GM18499 (cell line): Measurements from ENCODE around the gene RGS9BP.
"Not testable (repeated sequence)": the region's sequence is repeated elsewhere in the genome, so short reads cannot be mapped to it uniquely, and the experiment has no call there.

Source experiments
- ATAC-seq: cut with Tn5 transposase; IDR thresholded peaks from one replicate; pipeline ENCODE4 v1.9.1; 2021; ENCODE audit warnings: moderate number of reproducible peaks; ENCODE audit not compliant: insufficient read depth, unreplicated experiment

The RGS9BP gene, protein sequence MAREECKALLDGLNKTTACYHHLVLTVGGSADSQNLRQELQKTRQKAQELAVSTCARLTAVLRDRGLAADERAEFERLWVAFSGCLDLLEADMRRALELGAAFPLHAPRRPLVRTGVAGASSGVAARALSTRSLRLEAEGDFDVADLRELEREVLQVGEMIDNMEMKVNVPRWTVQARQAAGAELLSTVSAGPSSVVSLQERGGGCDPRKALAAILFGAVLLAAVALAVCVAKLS

DNA sequence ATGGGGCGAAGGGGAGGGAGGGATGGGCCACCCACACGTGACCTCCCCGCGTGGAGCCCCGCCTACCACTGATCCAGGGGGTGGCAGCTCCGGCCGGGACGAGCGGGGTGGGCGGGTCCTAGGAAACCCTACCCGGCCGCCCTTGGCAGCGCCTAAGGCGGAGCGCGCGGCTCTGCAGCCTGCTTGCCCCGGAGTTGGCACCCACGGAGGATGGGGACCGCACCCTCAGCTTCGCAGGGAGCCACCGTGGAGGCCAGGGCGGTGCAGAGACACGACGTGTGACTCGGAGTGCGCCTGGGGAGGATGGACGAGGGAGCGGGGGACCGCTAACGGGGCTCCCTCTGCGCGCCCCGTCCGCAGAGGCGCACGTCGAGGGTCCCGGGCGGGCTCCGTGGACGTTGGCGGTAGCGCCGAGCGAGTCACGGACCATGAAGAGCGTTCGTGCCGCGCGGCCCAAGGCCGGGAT lies at the start of gene RGS9BP:
Gene RGS9BP (plus strand): TSS at position 129 of the 466 bp plus-strand sequence. CDS start 416 bp downstream, outside the sequence.
- no peak for ATAC-seq

DNA sequence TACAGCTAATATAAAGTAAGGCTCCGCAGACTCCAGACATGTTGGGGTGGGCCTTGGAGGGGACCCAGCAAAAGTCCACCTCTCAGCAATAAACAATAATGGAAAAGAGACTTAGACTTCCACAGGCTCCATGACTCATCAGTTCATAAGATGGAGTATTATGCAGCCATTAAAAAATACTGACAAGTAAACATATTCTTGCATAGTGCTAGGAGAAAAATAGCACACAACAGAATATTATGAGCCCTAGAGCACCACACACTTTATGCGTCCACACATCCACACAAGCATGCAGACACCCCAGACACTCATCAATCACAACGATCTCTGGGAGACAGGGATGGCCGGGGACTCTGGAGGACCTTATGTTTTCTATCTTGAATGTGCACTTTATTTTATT lies 48.7 kb upstream of the RGS9BP start:
- ATAC-seq = no peak

DNA sequence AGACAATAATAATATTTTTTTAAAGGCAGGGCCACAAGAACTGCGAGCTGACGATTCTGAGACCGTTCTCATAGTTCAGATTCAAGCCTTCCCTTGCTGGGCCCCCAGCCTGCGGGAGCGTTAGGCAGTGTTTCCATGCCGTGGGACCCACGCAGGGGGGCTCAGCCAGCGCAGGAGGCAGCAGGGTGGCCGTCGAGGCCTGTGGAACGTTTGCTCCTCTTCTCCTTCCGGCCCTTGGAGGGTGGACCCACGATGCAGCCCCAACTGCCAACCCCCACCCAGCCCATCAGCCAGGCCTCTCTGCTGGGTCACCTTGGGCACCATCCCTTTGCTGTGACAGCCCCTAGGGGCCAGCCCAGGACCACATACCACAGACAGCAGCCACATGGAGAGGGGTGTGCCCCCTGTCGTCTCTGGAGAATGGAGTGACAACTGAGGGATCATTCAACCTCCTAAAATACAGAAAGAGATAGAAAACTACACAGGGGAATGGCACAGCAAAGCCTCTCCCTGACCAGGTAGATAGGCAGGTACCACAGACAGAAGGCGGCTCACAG lies 47.9 kb upstream of the RGS9BP start:
- no peak for ATAC-seq

DNA sequence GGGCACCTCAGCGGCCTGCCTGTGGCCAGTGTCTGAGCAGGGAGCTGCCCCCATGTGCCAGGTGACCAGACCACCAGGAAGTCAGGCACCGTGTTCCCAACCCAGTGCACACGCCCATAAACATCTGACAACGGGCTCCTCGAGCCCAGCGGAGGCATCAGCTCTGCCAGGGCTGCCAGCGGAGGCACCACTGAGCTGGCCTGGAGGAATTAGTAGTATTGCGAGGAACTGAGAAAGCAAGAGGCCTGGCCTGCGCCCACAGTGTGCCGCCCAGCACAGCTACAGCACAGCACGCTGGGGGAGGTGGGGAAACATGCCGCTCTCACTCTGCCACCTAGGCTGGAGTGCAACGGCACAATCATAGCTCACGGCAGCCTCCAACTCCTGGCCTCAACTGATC lies 45.3 kb upstream of the RGS9BP start:
- ATAC-seq = no peak

DNA sequence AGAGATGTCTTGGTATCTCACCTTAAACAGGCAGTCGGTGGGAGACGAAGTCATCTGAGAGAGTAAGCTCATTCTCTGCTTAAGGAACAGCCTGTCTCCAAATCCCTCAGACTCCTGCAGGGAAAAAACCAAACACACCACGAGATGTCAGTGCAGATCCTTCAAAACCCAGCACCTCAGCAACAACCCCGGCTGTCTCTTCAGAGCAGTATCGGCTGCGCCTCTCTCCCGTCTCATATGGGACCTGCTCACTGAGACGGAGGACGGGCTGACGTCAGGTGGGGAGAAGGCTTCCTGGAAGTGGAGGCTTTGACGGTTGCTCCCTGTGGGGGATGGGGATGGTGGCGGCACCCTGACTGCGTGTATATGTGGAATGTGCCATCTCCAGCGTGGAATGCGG lies 44.3 kb upstream of the RGS9BP start:
- ATAC-seq = no peak

DNA sequence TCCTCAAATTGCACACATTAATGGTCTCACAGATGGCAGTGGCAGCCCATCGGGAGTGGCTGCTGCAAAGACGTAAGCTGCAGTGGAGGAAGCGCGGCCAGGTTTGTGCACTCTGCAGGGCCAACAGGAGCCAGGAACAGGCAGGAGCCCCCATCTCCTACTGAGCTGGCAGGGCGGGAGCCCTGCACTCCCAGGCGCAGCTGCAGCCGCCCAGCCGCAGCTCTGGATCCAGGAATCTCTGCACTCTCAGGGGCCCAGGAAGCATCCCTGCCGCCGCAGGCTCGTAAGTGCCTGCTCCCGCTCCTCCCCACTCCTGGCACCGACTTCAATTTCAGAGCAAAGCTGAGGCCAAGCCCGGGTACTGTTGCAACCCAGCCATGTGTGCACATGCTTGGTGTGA lies 38.2 kb upstream of the RGS9BP start:
- ATAC-seq = no peak

DNA sequence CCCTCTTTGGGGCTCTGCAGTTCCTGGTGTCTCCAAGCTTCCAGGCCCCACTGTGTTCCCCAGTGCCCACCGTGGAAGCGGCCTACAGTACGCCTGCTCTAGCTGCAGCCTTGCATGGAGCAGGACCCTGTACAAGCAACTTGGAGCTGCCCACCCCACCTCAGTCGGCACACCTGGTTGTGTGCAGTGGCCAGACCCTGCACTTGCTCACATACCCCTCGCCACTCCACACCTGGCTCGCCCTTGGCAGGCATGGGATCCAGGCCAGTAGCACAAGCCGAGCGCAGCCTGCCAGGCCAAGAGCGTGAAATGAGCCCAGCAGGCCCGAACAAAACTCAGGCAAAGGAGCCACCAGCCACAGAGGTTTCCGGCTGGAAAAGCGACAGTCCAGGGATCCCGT lies 37.0 kb upstream of the RGS9BP start:
- ATAC-seq = no peak

DNA sequence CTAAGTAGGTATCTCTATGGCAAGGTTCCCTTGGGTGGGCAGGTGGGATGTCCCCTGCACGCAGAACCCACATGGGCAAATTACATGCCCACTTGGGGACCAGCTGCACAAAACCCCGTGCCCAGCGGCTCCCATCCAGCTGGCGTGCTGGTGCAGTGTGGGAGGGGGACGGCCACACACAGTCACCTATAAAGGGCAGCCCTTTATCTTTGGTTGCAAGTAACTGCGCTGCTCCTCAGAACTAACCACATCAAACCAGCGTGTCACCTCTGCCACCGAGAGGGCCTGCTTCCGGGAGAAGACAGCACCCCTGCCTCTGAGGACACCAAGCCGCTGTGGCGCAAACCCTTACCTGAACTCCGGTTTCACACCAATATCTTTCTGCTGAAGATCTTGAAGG lies 32.9 kb upstream of the RGS9BP start:
- ATAC-seq = no peak

DNA sequence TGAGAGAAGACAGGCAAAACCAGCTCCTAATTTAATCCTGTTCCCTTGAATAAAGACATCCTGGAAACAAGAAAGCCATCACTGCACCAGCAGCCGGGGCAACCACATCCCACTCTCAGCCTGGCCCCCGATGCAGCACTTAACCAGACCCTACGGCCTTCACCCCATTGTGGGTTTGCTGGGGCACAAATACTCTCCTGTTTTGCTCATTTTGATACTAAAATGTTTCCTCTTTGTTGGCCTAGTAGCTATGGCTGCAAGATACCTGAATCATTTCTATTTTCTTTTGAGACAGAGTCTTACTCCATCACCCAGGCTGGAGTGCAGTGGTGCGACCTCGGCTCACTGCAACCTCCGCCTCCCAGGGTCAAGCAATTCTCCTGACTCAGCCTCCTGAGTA lies 29.1 kb upstream of the RGS9BP start:
- ATAC-seq = no peak

DNA sequence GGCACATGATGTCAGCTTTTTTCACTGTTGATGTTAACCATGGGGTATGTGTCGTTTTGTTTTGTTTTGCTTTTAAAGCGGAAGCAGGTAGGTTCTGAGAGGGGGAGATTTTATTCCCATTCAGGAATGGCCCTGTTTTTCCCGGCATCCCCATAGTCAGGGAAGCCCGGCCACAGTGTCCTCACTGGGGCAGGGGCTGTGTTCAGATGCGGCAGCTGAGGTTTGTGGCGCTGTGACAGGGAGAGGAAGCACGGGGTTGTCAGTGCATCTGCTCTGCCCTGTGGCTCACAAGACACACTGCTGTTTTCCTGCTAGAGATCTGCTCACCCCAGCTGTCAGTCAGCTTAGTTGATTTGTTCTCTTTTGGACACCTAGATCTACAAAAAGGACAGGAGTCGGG lies 28.3 kb upstream of the RGS9BP start:
- ATAC-seq = no peak

DNA sequence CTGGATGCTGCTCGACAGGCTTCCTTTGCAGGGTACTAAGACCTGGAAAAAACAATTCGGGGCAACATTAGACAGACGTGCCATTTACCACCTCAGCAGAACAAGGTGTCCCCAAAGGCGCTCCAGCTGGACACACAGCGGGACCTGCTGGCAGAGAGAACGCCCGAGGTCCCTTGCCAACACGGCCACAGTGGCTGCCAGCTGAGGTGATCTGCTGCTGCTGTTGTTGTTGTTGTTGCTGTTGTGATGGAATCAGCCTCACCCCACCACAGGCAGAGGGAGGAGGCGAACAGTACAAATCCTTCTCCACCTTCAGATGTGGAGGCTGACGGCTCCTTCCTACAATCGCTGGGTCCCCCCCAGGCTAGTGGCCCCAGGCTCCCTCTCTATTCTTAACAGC lies 25.9 kb upstream of the RGS9BP start:
- no peak for ATAC-seq

DNA sequence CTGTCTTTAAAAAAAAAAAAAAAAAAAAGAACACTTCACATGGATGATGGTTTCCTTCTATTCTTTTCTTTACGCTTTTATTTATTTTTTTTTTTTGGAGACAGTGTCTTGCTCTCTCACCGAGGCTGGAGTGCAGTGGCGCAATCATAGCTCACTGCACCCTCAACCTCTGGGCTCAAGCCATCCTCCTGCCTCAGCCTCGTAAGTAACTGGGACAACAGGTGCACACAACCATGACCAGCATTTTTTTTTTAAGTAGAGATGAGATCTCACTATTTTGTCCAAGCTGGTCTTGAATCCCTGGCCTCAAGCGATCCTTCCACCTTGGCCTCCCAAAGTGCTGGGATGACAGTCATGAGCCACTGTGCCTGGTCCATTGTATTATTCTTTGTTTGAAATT lies 25.0 kb upstream of the RGS9BP start:
- ATAC-seq = no peak

DNA sequence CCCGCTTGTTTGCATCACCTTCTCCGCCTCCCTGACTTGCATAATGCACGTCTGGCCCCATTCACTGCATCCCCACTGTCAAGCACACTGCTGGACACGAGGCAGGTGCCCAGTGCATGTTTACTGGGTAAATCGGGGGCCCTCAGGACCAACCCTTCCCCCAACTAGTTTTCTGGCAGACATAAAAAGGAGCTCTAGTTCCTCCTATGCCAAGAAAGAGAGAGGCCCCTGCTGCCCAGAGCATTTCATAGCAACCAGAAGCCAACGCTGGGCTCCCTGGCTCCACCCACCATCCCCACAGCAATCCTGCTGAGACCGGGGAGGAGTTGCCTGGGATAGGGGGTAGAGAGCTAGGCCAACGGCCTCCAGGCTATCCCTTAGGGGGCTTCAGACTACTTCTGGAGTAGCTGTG lies 23.9 kb upstream of the RGS9BP start:
- no peak for ATAC-seq

DNA sequence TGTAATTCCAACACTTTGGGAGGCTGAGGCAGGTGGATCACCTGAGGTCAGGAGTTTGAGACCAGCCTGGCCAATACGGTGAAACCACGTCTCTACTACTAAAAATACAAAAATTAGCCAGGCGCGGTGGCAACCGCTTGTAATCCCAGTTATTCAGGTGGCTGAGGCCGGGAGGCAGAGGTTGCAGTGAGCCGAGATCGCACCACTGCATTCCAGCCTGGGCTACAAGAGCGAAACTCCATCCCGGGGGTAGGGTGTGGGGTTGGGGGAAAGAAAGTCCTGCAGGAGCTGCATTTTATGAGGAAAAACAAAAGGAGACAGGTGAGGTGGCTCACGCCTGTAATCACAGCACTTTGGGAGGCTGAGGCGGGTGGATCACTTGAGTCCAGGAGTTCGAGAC lies 23.3 kb upstream of the RGS9BP start:
- not testable (repeated sequence) for ATAC-seq

DNA sequence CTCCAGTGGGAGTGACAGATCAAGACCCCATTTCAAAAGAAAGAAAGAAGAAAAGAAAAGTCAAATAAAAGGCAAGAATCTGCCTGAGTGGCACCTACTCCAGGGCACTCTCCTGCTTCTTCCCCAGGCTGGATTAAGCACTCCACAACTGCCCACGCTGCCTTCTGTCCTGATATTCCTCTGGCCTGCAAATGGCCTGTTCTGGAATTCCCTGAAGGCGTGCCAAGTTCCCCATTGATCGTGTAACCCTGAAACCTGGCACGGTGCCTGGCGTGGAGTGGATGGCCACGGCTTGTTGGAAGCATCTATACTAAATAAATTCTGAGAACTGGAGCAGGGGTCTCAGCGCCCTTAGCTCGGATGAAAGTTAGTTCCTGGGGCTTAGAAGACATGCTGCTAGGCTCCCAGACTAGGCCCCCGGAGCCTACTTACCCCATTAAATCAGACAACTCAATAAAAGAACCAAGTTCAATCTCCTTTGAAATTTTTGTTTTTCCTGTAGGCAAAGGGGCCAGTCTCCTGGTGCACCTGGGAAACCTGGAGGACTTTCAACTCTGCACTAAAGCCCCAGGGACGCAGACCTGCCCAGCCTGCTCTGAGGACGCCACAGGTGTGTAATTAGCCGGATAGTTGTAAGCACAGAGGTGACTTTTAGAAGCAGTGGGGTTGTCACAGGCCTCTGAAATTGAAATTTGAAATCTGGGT lies 22.6 kb upstream of the RGS9BP start:
- ATAC-seq = no peak

DNA sequence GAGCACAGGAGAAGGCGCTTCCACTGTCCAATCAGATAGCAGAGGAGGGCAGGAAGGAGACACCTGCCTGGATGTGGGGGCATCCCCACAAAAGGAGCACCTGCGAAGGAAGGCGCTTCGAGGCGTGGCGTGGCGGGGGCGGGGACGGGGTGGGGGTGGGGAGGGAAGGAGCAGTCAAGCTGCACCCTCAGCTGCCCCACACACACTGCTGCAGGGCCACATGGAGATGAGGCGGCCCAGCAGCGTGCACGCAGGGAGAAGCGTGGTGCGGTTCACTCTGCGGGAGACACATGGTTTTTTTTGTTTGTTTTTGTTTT lies 22.1 kb upstream of the RGS9BP start:
- ATAC-seq = no peak

DNA sequence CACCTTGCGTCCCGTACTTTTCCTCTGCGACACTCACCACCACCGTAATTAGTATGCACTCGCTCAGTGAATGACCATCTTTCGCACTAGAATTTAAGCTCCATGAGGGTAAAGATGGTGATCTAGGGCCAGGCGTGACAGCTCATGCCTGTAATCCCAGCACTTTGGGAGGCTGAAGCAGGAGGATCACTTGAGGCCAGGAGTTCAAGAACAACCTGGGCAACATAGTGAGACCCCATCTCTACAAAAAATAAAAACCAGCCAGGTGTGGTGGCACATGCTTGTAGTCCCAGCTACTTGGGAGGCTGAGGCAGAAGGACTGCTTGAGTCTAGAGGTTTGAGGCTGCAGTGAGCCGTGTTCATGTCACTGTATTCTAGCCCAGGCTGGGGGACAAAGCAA lies 19.3 kb upstream of the RGS9BP start:
- ATAC-seq = not testable (repeated sequence)

DNA sequence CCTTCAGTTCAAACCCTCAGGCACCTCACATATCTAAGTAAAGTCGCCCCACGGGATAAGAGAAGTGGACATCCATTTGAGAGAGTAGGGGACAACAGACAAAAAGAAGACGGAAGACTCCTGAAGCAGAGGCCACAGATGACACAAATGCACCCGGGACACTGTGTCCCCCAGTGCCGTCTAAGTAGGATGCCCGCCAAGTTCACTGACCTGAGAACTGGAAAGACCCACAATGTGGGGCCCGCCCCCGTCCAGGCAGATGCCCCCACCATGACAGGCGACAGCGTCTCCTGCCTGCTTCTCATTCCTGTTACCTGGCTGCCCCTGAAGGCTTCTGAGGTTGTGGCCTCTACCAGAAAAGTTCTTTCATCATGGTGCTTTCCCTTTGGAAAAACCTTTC lies 17.6 kb upstream of the RGS9BP start:
- ATAC-seq = no peak

DNA sequence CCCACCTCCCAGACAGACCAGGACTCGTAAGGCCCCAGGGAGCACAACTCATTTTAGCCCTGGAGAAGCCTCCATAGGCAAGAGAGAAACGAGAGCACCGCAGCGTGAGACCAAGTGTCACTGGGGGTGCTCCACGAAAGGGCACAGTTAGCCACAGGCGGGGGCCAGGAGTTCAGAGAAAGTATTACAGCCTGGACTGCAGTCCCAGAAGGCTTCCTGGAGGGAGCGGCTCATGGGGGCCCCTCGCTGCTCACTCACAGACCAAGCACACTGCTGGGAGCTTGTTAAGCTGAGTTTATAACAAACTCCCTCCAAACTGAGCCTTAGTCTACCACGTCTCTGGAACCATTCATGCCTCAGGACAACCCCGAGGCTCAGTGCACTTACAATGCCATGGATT lies 17.1 kb upstream of the RGS9BP start:
- ATAC-seq = no peak

DNA sequence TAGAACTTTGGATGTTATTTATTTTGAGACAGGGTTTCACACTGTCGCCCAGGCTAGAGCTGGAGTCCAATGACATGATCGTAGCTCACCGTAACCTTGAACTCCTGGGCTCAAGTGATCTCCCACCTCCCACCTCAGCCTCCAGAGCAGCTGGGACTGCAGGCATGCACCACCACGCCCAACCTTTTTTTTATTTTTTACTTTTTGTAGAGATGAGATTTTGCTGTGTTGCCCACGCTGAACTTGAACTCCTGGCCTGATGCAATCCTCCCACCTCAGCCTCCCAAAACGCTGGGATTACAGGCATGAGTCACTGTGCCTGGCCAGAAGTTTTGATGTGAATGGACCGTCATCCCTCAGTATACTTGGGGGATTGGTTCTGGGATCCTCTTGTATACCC lies 14.3 kb upstream of the RGS9BP start:
- no peak for ATAC-seq

DNA sequence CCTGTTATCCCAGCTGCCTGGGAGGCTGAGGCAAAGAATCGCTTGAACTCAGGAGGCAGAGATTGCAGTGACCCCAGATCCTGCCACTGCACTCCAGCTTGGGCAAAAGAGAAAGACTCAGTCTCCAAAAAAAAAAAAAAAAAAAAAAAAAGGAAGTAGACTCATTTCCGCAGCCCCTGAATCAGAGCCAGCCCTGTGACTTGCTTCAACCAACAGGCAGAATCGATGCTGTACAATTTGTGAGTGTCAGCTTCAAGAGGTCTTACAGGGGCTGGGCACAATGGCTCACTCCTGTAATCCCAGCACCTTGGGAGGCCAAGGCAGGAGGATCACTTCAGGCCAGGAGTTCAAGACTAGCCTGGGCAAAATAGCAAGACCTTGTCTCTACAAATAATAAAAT lies 13.5 kb upstream of the RGS9BP start:
- ATAC-seq = no peak

DNA sequence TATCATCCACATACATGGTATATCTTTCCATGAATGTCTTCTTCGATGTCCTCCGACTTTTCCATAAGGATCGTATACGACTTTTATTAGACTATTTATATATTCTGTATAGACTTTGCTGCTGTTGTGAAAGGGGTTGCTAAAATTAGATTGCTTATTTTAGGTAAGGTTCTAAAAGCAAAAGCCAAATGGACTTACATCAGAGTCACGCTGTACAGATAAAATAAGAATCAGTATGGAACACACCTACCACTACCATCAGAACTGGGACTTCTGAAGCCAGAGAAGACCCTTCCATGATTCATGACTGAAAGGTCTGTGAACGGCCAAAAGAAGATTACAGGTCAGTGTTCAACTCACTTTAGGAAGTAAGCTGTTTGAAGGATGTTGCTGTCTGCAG lies 9.6 kb upstream of the RGS9BP start:
- no peak for ATAC-seq
